ENCODE data around the gene MIEF2.

The MIEF2 gene

DNA sequence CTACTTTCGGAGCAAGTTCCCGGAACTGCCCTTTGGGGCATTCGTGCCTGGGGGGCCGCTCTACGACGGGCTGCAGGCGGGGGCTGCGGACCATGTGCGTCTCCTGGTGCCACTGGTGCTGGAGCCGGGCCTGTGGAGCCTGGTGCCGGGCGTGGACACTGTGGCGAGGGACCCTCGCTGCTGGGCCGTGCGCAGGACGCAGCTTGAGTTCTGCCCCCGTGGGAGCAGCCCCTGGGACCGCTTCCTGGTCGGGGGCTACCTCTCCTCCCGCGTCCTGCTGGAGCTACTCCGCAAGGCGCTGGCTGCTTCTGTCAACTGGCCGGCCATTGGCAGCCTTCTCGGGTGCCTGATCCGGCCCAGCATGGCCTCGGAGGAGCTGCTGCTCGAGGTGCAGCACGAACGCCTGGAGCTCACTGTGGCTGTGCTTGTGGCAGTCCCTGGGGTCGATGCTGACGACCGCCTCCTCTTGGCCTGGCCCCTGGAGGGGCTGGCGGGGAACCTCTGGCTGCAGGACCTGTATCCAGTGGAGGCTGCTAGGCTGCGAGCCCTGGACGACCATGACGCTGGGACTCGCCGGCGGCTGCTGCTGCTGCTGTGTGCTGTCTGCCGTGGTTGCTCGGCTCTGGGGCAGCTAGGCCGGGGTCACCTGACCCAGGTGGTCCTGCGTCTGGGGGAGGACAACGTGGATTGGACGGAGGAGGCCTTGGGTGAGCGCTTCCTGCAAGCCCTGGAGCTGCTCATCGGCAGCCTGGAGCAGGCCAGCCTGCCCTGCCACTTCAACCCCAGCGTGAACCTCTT is 3.6 kb downstream of the MIEF2 start:
- DNase-seq = no peak
- TF ChIP-seq, protein P1, sequence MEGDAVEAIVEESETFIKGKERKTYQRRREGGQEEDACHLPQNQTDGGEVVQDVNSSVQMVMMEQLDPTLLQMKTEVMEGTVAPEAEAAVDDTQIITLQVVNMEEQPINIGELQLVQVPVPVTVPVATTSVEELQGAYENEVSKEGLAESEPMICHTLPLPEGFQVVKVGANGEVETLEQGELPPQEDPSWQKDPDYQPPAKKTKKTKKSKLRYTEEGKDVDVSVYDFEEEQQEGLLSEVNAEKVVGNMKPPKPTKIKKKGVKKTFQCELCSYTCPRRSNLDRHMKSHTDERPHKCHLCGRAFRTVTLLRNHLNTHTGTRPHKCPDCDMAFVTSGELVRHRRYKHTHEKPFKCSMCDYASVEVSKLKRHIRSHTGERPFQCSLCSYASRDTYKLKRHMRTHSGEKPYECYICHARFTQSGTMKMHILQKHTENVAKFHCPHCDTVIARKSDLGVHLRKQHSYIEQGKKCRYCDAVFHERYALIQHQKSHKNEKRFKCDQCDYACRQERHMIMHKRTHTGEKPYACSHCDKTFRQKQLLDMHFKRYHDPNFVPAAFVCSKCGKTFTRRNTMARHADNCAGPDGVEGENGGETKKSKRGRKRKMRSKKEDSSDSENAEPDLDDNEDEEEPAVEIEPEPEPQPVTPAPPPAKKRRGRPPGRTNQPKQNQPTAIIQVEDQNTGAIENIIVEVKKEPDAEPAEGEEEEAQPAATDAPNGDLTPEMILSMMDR (IDR thresholded peaks at IDR 0.05) = no peak

DNA sequence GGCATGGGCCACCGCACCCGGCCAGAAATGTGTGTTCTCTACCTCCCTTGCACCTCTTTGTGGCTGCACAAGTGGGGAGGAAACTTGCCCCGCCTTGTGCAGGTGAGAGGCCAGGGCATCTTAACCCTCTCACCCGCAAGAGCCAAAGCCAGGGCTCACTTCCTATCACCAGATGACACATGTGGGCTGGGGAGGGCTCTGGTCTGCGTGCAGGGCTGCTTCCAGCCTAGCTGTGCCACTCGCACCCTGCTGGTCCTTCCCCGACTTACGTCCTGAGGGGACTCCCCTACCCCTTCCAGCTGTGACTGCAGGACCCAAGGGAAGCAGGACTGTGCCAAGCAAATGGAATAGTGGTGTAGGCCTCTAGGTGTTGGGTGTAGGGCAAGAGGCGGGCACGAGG is 6.9 kb downstream of the MIEF2 start:
- H3K4me1 Mint-ChIP-seq = peaks cover 29% of the 10 kb centered on the region
- TF ChIP-seq, protein P1 (IDR thresholded peaks at IDR 0.05) = no peak
- no peak overlapping the region for H3K27ac Mint-ChIP-seq
- no peaks in the 10 kb centered on the region for H3K27me3 Mint-ChIP-seq (ENCODE audit: low read depth, poor library complexity)
- H3K9me3 Mint-ChIP-seq = no peaks in the 10 kb centered on the region
- H3K36me3 Mint-ChIP-seq (ENCODE audit: low read depth) = peaks cover 12% of the 10 kb centered on the region
- H3K4me3 Mint-ChIP-seq = no peak overlapping the region
- no peak for DNase-seq

More for the DNA sequence above, 3.6 kb downstream of the MIEF2 start:
- no peak overlapping the region for H3K27ac Mint-ChIP-seq
- peaks cover 46% of the 10 kb centered on the region for H3K4me1 Mint-ChIP-seq
- H3K36me3 Mint-ChIP-seq (ENCODE audit: low read depth) = peaks cover 6% of the 10 kb centered on the region
- no peaks in the 10 kb centered on the region for H3K27me3 Mint-ChIP-seq (ENCODE audit: low read depth, poor library complexity)
- no peaks in the 10 kb centered on the region for H3K9me3 Mint-ChIP-seq
- no peak overlapping the region for H3K4me3 Mint-ChIP-seq

DNA sequence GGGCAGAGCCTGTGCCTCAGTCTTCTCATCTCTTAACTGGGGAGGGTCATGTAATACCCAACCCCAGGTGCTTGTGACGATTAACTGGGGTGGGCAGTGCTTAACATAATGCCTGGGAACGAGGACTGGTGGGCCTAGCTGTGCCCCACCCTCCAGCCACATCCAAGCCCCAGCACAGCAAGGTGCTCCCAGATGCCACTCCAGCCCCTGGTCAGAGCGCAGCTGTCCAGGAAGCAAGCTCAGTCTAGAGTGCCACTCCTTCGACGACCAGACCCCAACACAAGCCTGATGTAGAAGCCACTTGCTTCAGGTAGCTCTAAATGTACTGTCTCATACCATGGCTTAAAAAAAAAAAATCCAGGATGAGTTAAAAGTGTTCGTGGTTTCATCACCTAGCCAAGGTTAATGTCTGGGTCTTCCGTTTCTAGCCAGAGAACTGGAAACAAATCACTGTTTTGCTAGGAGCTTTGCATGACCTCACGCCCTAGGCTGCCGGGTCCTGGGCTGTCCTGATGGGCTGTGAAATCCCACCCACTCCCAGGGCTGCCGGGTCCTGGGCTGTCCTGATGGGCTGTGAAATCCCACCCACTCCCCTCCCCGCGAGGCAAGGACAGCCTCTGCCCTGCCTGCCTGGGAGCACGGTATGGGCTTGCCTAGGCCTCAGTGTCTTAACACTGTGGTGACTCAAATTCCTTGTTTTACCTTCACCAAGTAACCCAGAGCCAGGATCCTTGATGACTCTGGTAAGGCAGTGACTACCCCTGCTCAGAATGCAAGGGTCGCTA is 7.7 kb downstream of the MIEF2 start:
- H3K4me1 Mint-ChIP-seq = peaks cover 28% of the 10 kb centered on the region
- peak overlapping the region; percentile 57 for H3K27ac Mint-ChIP-seq
- no peaks in the 10 kb centered on the region for H3K9me3 Mint-ChIP-seq
- peak; percentile 63 for DNase-seq
- peaks cover 14% of the 10 kb centered on the region for H3K36me3 Mint-ChIP-seq (ENCODE audit: low read depth)
- no peak overlapping the region for H3K4me3 Mint-ChIP-seq
- TF ChIP-seq, protein P1 (IDR thresholded peaks at IDR 0.05) = no peak
- H3K27me3 Mint-ChIP-seq (ENCODE audit: low read depth, poor library complexity) = no peaks in the 10 kb centered on the region

DNA sequence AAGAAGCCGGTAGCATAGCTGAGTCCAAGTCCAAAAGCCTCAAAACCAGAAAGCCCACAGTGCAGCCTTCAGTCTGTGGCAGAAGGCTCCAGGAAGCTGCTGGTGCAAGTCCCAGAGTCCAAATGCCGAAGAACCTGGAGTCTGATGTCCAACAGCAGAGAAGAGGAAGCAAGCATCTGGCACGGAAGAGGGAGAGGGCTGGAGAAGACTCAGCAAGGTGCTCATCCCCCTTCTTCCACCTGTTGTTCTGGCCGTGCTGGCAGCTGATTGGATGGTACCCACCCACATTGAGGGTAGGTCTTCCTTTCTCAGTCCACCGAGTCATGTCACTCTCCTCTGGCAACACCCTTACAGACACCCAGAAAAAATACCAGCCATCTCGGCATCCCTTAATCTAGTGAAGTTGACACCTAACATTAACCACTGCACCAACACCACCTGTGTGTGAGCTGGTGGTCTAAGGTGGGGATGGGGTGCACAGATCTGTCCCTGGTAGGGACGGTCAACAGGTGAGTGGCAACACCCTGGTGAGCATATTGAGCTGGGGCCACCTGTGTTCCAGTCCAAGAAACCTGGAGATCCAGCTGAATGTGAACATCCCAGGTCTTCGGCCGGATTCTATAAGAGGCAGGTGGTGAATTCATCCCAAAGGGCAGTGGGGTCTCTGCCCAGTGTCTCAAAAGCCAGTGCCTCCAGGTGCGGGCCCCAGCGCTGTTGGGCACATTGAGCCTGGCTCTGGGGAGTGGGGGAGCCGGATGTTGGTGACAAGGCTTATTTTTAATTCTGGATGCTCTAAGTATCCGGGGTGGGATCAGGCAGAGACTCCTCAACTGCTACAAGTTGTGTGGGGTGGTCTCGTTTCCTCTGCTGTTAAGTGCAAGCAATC is 9.8 kb downstream of the MIEF2 start:
- H3K9me3 Mint-ChIP-seq = no peaks in the 10 kb centered on the region
- H3K36me3 Mint-ChIP-seq (ENCODE audit: low read depth) = peaks cover 12% of the 10 kb centered on the region
- H3K4me1 Mint-ChIP-seq = peaks cover 25% of the 10 kb centered on the region
- H3K27ac Mint-ChIP-seq = peak overlapping the region; percentile 69
- DNase-seq = no peak
- no peak overlapping the region for H3K4me3 Mint-ChIP-seq
- TF ChIP-seq, protein P1 (IDR thresholded peaks at IDR 0.05) = no peak
- no peaks in the 10 kb centered on the region for H3K27me3 Mint-ChIP-seq (ENCODE audit: low read depth, poor library complexity)

DNA sequence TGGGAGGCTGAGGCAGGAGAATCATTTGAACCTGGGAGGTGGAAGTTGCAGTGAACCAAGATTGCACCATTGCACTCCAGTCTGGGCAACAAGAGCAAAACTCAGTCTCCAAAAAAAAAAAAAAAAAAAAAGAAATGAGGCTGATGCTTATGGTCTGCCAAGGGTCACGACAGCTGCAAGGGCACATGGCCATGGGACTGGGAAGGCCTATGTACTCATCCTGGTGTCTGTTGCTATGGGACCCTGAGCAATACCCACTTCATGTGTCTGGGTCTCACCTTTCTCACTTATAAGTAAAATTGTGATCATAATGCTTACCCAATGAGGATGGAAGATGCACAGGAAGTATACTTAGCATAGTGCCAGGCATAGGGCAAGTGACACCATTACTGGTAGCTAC is 16.6 kb downstream of the MIEF2 start:
- H3K36me3 Mint-ChIP-seq (ENCODE audit: low read depth) = peaks cover 30% of the 10 kb centered on the region
- no peaks in the 10 kb centered on the region for H3K27me3 Mint-ChIP-seq (ENCODE audit: low read depth, poor library complexity)
- DNase-seq = no peak
- TF ChIP-seq, protein P1 (IDR thresholded peaks at IDR 0.05) = no peak
- H3K4me3 Mint-ChIP-seq = no peak overlapping the region
- H3K27ac Mint-ChIP-seq = no peak overlapping the region
- H3K9me3 Mint-ChIP-seq = no peaks in the 10 kb centered on the region
- no peaks in the 10 kb centered on the region for H3K4me1 Mint-ChIP-seq
